ENCODE measurements around the gene BMF.
"Not testable (repeated sequence)": the region's sequence is repeated elsewhere in the genome, so short reads cannot be mapped to it uniquely, and the experiment has no call there.

Gene BMF

GRCh38 chr15:40087991-40088928 is 20.4 kb downstream of the BMF start:
- DNase-seq (ENCODE audit: low spot score) = no peak

GRCh38 chr15:40087068-40087810 is 21.4 kb downstream of the BMF start:
- DNase-seq (ENCODE audit: low spot score) = no peak

DNA sequence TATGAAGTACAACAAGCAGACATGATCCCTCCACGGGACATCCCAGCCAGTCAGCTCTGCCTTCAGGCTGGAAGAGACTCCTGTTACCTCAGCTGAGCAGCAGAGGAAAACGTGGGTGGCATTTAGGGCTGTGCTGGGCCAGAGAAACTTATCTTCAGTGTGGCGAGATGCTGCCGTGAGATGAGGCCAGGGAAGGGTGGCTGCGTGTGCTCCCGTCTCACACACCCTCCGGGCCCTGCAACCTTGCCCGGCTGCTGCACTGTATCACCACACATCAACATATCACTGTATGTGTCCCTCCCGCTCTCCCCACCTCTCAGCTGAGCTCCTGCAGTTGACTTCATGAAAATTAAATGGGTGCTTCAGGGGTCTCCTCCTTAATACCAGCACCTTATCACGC is 23.4 kb downstream of the BMF start:
- no peak for DNase-seq (ENCODE audit: low spot score)

DNA sequence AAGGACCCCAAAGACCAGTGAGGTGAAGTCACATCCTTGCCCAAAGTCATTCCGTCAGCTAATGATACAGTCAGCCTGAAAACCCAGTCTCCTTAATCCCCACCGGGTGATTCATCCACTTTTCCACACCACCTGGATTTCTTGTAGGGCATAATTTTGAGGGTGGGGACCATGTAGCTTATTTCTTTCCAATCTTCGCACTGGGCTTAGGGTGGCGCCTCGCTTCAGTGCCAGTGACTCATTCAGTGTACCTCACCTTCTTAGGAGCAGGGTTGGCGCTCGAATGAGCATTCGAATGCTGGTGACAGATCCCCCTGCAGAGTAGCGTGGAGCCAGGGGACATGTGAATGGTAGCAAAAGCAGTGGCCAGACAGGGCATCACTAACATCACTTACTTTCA is 24.0 kb downstream of the BMF start:
- DNase-seq (ENCODE audit: low spot score) = no peak

- no peak for DNase-seq (ENCODE audit: low spot score)
Observed at GRCh38 chr15:40082195-40082883, 26.3 kb downstream of the BMF start.

- DNase-seq (ENCODE audit: low spot score) = peak; percentile 87
Observed at GRCh38 chr15:40081691-40082194, 26.9 kb downstream of the BMF start.

- no peak for DNase-seq (ENCODE audit: low spot score)
Observed at GRCh38 chr15:40080847-40081246, 27.8 kb downstream of the BMF start.

DNA sequence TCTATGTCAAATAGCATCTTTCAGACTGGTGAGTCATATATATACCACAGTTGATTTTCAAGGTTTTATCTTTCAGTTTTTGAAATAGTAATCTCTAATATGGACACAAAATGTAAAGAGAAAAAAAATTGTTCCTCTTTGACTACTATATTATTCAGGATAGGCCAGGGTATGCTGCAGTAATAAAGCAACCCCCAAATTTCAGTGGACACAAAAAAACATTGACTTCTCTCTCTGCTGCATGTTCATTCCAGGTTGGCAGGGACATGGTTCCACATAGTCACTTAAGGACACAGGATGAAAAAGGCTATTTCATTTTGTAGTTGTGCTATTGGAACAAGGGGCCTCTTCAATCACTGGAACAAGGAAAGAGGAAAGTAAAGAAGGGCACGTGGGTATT is 28.6 kb downstream of the BMF start:
- no peak for DNase-seq (ENCODE audit: low spot score)

GRCh38 chr15:40079456-40079855 is 29.2 kb downstream of the BMF start:
- DNase-seq (ENCODE audit: low spot score) = no peak

- DNase-seq (ENCODE audit: low spot score) = no peak
Observed at GRCh38 chr15:40075298-40076044, 33.2 kb downstream of the BMF start.

GRCh38 chr15:40074656-40075055 is 34.0 kb downstream of the BMF start:
- not testable (repeated sequence) for DNase-seq (ENCODE audit: low spot score)

DNA sequence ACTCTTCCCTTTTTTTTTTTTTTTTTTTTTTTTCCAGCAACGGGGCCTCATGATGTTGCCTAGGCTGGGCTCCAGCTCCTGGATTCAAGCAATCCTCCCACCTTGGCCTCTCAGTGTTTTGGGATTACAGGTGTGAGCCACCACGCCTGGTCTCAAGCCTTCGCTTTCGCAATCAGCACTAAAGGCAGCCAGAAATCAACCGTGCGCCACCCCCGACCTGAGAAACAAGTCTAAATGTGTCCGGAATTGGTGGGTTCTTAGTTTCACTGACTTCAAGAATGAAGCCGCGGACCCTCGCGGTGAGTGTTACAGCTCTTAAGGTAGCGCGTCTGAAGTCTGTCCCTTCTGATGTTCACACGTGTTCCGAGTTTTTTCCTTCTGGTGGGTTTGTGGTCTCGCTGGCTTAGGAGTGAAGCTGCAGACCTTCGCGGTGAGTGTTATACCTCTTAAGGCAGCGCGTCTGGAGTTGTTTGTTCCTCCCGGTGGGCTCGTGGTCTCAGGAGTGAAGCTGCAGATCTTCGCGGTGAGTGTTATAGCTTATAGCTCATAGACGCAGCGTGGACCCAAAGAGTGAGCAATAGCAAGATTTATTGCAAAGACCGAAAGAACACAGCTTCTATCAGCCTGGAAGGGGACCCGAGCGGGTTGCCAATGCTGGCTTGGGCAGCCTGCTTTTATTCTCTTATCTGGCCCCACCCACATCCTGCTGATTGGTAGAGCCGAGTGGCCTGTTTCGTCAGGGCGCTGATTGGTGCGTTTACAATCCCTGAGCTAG is 34.8 kb downstream of the BMF start:
- DNase-seq (ENCODE audit: low spot score) = not testable (repeated sequence)

DNA sequence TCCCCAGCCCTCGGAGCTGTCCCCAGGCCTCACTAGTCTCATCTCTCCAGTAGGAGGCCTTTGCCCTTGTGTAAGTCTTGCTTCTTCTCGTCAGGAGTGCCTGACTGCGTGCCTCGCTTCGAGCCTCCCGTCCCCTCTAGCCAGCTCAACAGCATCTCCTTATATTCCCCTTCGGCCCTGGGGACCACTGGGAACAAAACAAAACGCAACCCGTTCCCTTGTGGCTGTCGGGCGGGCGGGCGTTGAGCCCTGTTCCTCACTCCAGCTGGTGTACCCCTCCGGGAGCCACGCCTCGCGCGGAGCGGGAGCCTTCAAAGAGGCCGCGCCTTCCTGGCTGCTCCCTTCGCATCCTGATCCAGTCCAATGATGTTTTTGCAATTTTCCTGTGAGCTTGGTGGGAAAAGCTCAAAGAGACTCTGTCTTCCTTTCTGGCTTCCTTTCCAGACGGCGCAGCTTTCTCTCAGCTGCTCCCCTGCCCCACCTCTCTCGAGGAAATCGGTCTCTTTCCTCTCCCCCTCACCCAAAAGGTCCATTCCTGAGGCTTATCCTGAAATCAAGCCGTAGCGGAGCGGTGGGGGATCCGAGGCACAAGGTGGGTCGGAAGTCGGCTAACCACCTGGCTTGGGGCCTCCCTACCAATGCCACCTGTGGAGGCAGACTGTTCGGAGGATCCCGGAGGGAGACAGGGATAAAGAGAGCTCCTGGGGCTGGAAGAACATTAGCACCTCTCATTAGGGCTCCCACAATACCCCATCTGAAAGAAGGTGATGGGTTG is 36.3 kb downstream of the BMF start:
- no peak for DNase-seq (ENCODE audit: low spot score)

DNA sequence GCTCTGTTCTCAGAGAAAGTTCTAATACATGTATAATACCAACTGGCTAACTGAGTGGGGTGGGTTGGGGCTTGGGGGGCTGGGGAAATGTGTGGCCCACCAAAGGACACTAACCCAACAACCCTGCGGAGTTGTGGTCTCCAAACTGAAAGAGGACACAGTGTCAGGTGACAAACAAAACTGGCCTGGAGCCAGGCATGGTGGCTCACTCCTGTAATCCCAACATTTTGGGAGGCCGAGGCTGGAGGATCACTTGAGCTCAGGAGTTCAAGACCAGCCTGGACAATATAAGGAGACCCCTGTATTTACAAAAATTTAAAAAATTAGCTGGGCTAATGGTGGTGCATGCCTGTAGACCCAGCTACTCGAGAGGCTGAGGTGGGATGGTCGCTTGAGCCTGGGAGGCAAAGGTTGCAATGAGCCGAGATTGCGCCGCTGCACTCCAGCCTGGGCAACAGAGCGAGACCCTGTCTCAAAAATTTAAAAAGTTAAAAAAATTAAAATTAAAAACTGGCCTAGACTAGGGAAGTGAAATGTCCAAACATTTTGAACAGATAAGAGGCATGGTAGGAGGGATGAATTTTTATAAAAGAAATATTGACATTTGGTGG is 38.0 kb downstream of the BMF start:
- DNase-seq (ENCODE audit: low spot score) = no peak

DNA sequence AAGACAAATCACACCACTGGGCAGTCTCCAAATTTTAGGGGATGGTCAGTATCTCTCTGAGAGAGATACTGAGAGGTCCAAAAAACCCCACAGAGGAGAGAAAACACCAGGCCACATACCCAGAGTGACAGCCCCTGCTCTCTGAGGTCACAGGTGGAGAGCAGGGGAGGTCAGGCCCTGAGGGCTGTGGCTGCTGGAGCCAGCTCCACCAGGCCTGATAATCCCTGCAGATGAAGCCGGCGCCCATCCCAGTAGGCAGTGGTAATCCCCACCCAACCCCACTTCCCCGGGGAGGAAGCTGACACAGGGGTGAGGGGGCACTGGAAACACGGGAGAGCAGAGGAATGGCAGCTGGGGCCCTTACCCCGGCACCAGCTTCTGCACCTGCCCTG is 38.5 kb downstream of the BMF start:
- DNase-seq (ENCODE audit: low spot score) = no peak

DNA sequence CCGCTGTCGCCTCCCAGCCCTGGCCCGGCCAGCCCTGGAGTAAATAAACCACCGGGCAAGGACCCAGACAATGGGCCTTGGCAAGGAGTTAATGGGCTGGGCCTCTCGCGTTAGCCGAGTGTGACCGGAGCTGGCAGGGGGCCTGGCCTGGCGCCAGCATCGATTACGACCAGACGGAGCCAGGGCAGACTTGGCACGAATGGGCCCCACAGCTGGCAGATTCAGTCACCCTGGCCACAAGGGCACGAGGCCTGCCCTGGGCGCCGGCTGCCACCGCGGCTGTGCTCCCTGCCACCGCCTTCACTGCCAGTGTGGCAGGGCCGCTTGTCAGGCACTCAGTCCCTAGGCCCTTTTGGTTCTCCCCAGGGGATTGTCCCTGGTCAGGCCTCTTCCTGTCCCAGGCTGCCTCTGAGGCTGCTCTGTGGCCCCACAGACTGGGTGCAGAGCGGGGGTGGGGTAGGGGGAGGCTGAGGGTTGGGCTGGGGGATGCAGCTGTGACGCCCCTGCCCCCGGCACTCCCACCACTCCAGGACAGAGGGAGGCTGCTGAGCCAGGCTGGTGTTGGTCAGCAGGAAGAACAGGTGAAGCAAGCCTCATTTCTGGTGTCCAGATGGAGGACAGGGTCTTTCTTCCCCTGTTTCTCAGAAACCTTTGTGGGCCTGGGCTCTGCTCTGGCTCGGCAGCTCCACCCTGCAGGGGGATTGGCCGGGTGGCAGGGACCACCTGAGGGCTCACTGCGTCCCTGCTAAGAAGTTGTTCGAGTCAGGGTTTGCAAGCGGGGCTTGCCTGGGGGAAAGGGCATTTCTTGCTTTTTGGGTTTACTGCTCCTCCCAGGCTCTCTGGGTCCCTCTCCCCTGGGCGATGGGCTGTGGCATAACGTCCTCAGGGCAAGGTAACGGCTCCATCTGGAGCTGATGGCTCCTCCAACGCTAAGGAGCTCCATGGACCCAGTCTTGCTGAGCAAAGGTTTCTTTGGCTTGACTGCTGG is 39.2 kb downstream of the BMF start:
- DNase-seq (ENCODE audit: low spot score) = peak; percentile 69

- no peak for DNase-seq (ENCODE audit: low spot score)
Observed at GRCh38 chr15:40067921-40068624, 40.6 kb downstream of the BMF start.

- no peak for DNase-seq (ENCODE audit: low spot score)
Observed at GRCh38 chr15:40066589-40066988, 42.1 kb downstream of the BMF start.
